Measurements from ENCODE around the gene CFTR.
"Not testable (repeated sequence)": the region's sequence is repeated elsewhere in the genome, so short reads cannot be mapped to it uniquely, and the experiment has no call there.

Gene CFTR

GRCh38 chr7:117698018-117698417, 218.2 kb downstream of the CFTR start:
- no peak for DNase-seq

GRCh38 chr7:117704063-117704462, 224.2 kb downstream of the CFTR start:
- DNase-seq: no peak

- no peak for DNase-seq
Observed at GRCh38 chr7:117705630-117706029, 225.8 kb downstream of the CFTR start.

GRCh38 chr7:117706210-117706609, 226.4 kb downstream of the CFTR start:
- no peak for DNase-seq

GRCh38 chr7:117707080-117707479, 227.3 kb downstream of the CFTR start:
- no peak for DNase-seq

GRCh38 chr7:117708173-117708572, 228.3 kb downstream of the CFTR start:
- DNase-seq: not testable (repeated sequence)

GRCh38 chr7:117711556-117711955, 231.7 kb downstream of the CFTR start:
- no peak for DNase-seq

- no peak for DNase-seq
Observed at GRCh38 chr7:117715784-117716445, 236.1 kb downstream of the CFTR start.

GRCh38 chr7:117716707-117717299, 237.0 kb downstream of the CFTR start:
- no peak for DNase-seq

- DNase-seq: no peak
Observed at GRCh38 chr7:117717357-117717756, 237.5 kb downstream of the CFTR start.

All from femur (tissue), 1 donor.